Muscle layer of duodenum (tissue), 2 donors: ENCODE measurements around the gene RASEF.

Experiments used
- H3K27ac ChIP-seq: one replicate; pipeline ENCODE4 v1.7.0; 2013; ENCODE audit warnings: mild to moderate bottlenecking, low read length
- H3K27me3 ChIP-seq: one replicate; pipeline ENCODE4 v1.7.0; 2013; ENCODE audit warnings: low read depth, mild to moderate bottlenecking, control low read depth, low read length
- H3K36me3 ChIP-seq, 2 donors: one replicate each; pipeline ENCODE4 v1.7.0; 2013; ENCODE audit warnings: low read length in 2 of 2, control low read depth in 1 of 2, mild to moderate bottlenecking in 1 of 2; ENCODE audit not compliant: insufficient read depth in 2 of 2, control insufficient read depth in 1 of 2
- H3K4me1 ChIP-seq, 2 donors: one replicate each; pipeline ENCODE4 v1.7.0; 2013; ENCODE audit warnings: low read length in 2 of 2, mild to moderate bottlenecking in 2 of 2, control low read depth in 1 of 2, moderate library complexity in 1 of 2; ENCODE audit not compliant: insufficient read depth in 2 of 2, control insufficient read depth in 1 of 2
- H3K4me3 ChIP-seq, 2 donors: one replicate each; pipeline ENCODE4 v1.7.0; 2013; ENCODE audit warnings: low read length in 2 of 2, low read depth in 1 of 2, mild to moderate bottlenecking in 1 of 2
- H3K9me3 ChIP-seq, 2 donors: one replicate each; pipeline ENCODE4 v1.7.0; 2013; ENCODE audit warnings: low read length in 2 of 2, control low read depth in 1 of 2, mild to moderate bottlenecking in 1 of 2; ENCODE audit not compliant: control insufficient read depth in 1 of 2
- donor health status: healthy.

RASEF gene

DNA sequence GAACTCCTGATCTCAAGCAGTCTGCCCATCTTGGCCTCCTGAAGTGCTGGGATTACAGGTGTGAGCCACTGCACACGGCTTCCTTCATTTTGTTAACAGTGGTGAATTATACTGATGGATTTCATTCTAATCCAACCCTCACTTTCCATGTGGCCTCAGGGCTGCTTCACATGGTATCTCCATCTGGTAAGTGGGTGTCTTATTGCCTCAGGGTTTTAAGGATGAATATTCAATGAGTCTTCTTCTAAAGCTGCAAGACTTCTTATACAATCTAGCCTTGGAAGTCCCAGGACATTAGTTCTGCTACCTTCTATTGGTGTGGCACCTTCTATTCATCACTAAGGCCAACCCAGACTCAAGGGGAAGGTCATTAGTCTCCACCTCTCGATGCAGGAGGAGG is 8.7 kb upstream of the RASEF start:
- no peak overlapping the region for H3K4me3 ChIP-seq
- H3K9me3 ChIP-seq = no peaks in the 10 kb centered on the region
- H3K36me3 ChIP-seq = no peaks in the 10 kb centered on the region
- H3K27ac ChIP-seq = no peak overlapping the region
- H3K4me1 ChIP-seq = no peaks in the 10 kb centered on the region
- H3K27me3 ChIP-seq = no peaks in the 10 kb centered on the region

DNA sequence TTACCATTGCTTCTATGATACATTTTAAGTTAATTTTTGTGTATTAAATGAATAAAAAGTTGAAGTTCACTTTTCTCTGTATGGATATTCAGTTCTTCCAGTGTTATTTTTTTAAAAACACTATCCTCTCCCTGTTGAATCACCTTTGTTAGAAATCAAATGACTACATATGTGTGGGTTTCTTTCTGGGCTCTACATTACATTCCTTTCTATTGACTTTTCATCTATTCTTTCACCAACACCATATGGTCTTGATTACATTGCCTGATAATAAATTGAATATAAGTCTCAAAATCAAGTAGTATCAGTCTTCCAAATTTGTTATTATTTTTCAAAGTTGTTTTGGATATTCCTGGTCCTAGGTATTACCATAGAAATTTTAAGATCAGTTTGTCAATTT is 7.3 kb upstream of the RASEF start:
- Histone ChIP-seq H3K4me1 (no peaks in the 10 kb centered on the region), H3K27ac (no peak overlapping the region), H3K27me3 (no peaks in the 10 kb centered on the region), H3K9me3 (no peaks in the 10 kb centered on the region), H3K4me3 (no peak overlapping the region), H3K36me3 (no peaks in the 10 kb centered on the region)

DNA sequence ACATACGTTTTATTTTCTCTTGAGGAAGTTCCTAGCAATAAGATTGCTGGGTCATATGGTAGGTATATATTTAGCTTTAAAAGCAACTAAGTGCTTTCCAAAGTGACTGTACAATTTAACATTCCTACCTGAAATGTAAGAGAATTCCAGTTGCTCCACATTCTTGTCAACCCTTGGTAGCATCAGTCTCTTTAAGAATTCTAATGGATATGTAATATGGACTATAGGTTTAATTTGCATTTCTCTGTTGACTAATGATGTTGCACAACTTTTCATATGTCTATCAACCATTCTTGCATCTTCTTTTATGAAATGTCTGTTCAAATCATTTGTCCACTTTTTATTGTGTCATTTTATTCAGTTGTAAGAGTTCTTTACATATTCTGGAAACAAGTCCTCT is 6.7 kb upstream of the RASEF start:
- no peaks in the 10 kb centered on the region for H3K4me1 ChIP-seq
- no peaks in the 10 kb centered on the region for H3K27me3 ChIP-seq
- no peaks in the 10 kb centered on the region for H3K36me3 ChIP-seq
- no peak overlapping the region for H3K4me3 ChIP-seq
- no peak overlapping the region for H3K27ac ChIP-seq
- H3K9me3 ChIP-seq = no peaks in the 10 kb centered on the region

DNA sequence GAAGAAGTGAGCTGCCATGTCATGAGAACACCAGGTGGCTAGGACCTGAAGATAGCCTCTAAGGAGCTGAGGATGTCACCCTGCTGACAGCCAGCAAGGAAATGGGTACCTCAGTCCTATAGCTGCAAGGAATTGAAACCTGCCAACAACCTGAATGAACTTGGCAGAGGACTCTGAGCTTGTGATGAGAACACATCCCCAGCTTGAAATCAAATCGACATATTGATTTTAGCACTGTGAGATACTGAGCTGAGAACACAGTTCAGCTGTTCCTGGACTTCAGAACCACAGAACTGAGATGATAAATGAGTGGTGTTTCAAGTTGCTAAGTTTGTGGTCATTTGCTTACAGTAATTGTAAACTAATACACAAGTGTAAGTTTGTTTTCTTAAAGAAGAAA is 5.5 kb upstream of the RASEF start:
- Histone ChIP-seq H3K27ac (no peak overlapping the region), H3K36me3 (no peaks in the 10 kb centered on the region), H3K9me3 (no peaks in the 10 kb centered on the region), H3K4me3 (no peak overlapping the region), H3K4me1 (no peaks in the 10 kb centered on the region), H3K27me3 (no peaks in the 10 kb centered on the region)

DNA sequence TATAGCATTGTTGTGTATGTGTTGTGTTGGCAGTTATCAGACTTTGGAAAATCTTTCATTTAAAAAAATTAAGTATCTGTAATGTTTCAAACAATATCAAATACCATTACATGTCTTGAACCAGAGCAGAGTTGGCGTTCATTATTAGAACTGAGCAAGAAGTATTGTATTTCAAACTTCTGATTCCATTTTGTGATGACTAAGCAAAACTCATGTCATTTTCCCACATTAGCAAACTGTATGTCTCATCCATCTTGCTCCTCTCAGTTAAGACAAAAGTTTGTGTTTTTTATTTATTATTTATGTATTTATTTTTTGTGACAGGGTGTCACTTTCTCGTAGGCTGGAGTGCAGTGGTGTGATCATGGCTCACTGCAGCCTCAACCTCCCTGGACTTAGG is 4.6 kb upstream of the RASEF start:
- Histone ChIP-seq H3K9me3 (no peaks in the 10 kb centered on the region), H3K27ac (no peak overlapping the region), H3K4me3 (no peak overlapping the region), H3K36me3 (no peaks in the 10 kb centered on the region), H3K27me3 (no peaks in the 10 kb centered on the region), H3K4me1 (peaks cover 0 to 7% of the 10 kb centered on the region in 2 donors)

DNA sequence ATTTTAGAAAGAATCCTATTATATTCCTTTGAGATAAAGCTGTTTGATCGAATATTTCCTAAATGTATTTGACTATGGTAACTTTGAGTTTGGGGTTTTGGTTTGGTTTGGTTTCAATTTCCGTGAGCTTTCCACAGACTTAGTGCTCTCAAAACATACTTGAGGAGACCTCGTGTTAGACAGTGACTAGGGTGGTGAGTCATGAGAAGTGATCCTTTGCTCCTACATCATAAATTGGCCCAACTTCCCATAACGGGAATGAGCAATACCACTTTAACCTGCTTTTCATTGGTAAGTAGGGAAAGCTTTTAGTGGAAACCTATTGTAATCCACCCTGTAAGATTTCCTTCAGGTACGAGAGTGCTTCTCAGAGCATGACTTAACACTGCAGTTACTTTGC is 3.8 kb upstream of the RASEF start:
- Histone ChIP-seq H3K4me1 (peaks cover 0 to 15% of the 10 kb centered on the region in 2 donors), H3K4me3 (no peak overlapping the region), H3K36me3 (no peaks in the 10 kb centered on the region), H3K27me3 (no peaks in the 10 kb centered on the region), H3K27ac (no peak overlapping the region), H3K9me3 (no peaks in the 10 kb centered on the region)

DNA sequence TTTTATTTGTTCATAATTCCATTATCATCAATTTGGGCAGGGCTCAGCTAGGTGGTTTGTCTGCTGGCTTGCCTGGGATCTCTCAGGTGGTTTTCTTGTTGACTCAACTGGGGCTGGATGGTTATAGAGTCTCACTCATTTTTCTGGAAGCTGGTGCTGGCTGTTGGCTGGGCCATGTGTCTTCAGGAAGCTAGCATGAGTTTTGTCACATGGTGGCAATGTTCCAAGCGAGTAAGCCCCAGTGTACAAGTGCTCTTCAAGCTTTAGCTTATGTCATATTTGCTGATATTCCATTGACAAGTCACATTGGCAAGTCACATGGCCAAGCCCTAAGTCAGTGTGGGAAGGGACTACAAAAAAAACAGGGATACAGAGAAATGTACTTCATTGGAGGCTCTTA is 2.3 kb upstream of the RASEF start:
- no peaks in the 10 kb centered on the region for H3K27me3 ChIP-seq
- no peaks in the 10 kb centered on the region for H3K9me3 ChIP-seq
- peaks cover 0 to 18% of the 10 kb centered on the region in 2 donors for H3K4me1 ChIP-seq
- H3K4me3 ChIP-seq = no peak overlapping the region
- no peak overlapping the region for H3K27ac ChIP-seq
- no peaks in the 10 kb centered on the region for H3K36me3 ChIP-seq

DNA sequence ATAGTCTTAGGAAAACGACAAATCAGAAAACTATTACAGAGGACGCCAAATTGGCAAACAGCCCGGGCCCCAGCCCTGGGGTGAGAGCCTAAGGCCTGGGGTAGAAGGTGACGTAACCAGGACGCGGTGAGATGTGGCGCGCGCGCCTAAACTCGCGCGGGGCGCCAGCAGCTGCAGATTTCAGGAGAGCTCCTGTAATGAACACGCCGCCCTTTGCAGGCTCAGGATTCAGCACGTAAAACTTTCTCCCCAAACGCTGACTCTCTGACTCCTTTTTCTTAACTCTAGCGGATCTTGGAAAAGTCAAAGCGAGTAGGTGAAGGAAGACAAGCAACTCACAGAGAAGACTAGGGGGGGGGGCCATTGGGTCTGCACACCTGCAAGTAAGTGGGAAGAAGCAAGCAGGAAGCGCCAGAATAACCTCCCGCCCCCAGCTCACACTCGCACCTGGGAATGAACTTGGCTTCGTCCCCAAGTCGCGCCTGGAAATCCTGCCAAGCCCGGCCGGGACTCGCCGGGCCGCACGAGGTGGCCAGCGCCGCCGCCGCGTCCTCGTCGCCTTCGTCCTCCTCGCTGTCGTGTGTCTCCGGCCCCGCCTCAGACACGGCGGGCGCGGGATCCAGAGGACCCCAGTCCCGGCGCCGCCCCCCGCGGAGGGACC is 822 bp downstream of the RASEF start:
- peak overlapping the region; percentile 73 for H3K27ac ChIP-seq
- H3K4me3 ChIP-seq = peak overlapping the region; percentile 38 to 63
- H3K9me3 ChIP-seq = no peaks in the 10 kb centered on the region
- H3K36me3 ChIP-seq = no peaks in the 10 kb centered on the region
- H3K4me1 ChIP-seq = peaks cover 0 to 18% of the 10 kb centered on the region in 2 donors
- H3K27me3 ChIP-seq = no peaks in the 10 kb centered on the region

DNA sequence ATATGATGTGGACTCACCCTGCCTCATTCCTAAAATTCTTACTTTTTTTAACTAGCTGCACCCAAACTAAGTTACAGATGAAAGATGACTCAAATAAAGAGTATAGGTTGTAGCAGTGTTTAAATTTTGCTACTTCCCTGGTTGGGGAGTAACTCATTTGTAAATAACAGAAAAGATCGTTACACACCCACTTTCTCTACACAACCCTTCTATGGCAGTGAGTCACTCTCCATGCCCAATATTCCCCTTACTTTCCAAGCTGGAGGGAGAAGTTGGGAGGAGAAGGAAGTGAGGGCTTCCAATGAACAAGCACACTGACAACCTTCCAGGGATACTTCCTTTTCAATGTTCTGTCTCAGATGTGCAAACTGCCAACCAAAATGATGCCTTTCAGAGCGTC is 1.9 kb downstream of the RASEF start:
- H3K36me3 ChIP-seq = no peaks in the 10 kb centered on the region
- H3K9me3 ChIP-seq = no peaks in the 10 kb centered on the region
- H3K27ac ChIP-seq = peak overlapping the region; percentile 73
- no peaks in the 10 kb centered on the region for H3K27me3 ChIP-seq
- H3K4me3 ChIP-seq = peak overlapping the region in 1 of 2 donors; percentile 38
- peaks cover 0 to 18% of the 10 kb centered on the region in 2 donors for H3K4me1 ChIP-seq

DNA sequence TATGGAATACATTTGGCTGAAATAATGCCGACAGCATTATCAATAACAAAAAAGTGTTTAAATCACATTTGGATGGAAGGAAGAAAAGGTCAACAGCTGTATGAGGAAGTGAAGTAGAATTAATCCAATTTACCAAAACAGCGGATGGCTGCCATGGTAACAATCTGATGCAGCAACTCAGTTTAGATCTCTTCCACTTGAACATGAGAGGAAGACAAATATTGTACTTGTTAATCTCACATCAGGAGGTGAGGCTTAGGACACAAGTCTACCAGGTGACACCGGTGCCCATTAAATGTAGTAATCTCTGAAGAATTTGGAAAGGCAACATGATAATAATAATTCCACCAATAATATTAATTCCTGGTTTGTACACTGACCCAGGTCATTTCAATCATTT is 2.4 kb downstream of the RASEF start:
- H3K9me3 ChIP-seq = no peaks in the 10 kb centered on the region
- no peaks in the 10 kb centered on the region for H3K36me3 ChIP-seq
- H3K4me1 ChIP-seq = peaks cover 0 to 18% of the 10 kb centered on the region in 2 donors
- no peak overlapping the region for H3K27ac ChIP-seq
- no peak overlapping the region for H3K4me3 ChIP-seq
- H3K27me3 ChIP-seq = no peaks in the 10 kb centered on the region

DNA sequence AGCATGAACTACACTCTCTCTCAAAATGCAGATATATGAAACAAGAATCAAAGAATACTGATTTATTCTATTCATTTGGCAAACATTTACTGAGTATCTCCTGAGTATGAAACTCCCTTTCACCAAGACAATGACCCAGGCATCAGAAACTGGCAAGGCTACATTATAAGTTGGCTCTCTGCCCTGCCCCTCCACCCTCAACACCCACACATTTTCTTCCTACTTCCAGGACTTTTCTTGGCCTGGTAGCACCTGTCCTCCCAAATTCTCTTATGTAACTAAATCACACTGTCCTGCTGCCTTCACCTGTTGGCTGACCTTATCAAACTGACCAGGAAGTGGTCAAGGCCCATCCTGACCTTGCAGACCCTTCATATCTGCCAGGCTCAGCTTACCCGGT is 3.5 kb downstream of the RASEF start:
- no peaks in the 10 kb centered on the region for H3K27me3 ChIP-seq
- no peaks in the 10 kb centered on the region for H3K9me3 ChIP-seq
- no peaks in the 10 kb centered on the region for H3K36me3 ChIP-seq
- H3K4me3 ChIP-seq = peak overlapping the region in 1 of 2 donors; percentile 14
- H3K4me1 ChIP-seq = peaks cover 0 to 18% of the 10 kb centered on the region in 2 donors
- H3K27ac ChIP-seq = no peak overlapping the region

DNA sequence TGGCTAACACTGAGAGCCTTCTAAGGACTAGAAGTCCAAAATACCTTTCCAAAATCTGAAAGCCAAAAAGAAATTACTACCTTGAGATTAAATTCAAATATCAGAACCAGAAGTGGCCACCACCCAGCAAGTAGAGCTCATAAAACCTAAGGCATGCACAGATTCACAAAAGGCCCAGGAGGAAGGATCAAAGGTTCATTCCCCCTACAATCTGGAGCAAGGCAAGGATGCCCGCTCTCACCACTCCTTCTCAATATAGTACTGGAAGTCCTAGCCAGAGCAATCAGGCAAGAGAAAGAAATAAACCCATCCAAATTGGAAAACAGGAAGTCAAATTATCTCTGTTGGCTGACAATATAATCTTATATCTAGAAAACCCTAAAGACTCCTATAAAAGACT is 6.0 kb downstream of the RASEF start:
- H3K4me3 ChIP-seq = no peak overlapping the region
- H3K27ac ChIP-seq = no peak overlapping the region
- H3K9me3 ChIP-seq = no peaks in the 10 kb centered on the region
- H3K27me3 ChIP-seq = no peaks in the 10 kb centered on the region
- peaks cover 0 to 5% of the 10 kb centered on the region in 2 donors for H3K4me1 ChIP-seq
- no peaks in the 10 kb centered on the region for H3K36me3 ChIP-seq
